Stimulated activated CD4-positive, alpha-beta T cell treated with anti-CD3 and anti-CD28 coated beads, Interleukin-1b, Interleukin-23, amount 100 ng/mL, for 1 hour (primary cell): ENCODE measurements around the gene NR2F1.

Source experiments
- DNase-seq, 2 donors: peaks; one replicate each; pipeline ENCODE4 v3.0.0-alpha.2; 2020; ENCODE audit warnings: low read depth in 2 of 2

The NR2F1 gene

GRCh38 chr5:93603793-93604643, 21.0 kb downstream of the NR2F1 start:
- DNase-seq = no peak

- no peak for DNase-seq
Measured at GRCh38 chr5:93604644-93605515, 21.9 kb downstream of the NR2F1 start.

- no peak for DNase-seq
Measured at GRCh38 chr5:93606382-93606752, 23.3 kb downstream of the NR2F1 start.

- DNase-seq = no peak
Measured at GRCh38 chr5:93607367-93608258, 24.6 kb downstream of the NR2F1 start.

GRCh38 chr5:93608855-93609254, 25.8 kb downstream of the NR2F1 start:
- DNase-seq = no peak

GRCh38 chr5:93609762-93610161, 26.7 kb downstream of the NR2F1 start:
- no peak for DNase-seq

- no peak for DNase-seq
Measured at GRCh38 chr5:93610581-93611272, 27.7 kb downstream of the NR2F1 start.

GRCh38 chr5:93611273-93611975, 28.4 kb downstream of the NR2F1 start:
- DNase-seq = no peak

- DNase-seq = no peak
Measured at GRCh38 chr5:93611976-93612854, 29.2 kb downstream of the NR2F1 start.

- DNase-seq = no peak
Measured at GRCh38 chr5:93612855-93613243, 29.8 kb downstream of the NR2F1 start.

- DNase-seq = no peak
Measured at GRCh38 chr5:93616538-93617174, 33.6 kb downstream of the NR2F1 start.

GRCh38 chr5:93620487-93621326, 37.7 kb downstream of the NR2F1 start:
- no peak for DNase-seq

- DNase-seq = no peak
Measured at GRCh38 chr5:93621327-93621798, 38.3 kb downstream of the NR2F1 start.

GRCh38 chr5:93622240-93622885, 39.3 kb downstream of the NR2F1 start:
- DNase-seq = no peak

GRCh38 chr5:93623153-93623552, 40.1 kb downstream of the NR2F1 start:
- no peak for DNase-seq

GRCh38 chr5:93626801-93627200, 43.8 kb downstream of the NR2F1 start:
- no peak for DNase-seq

- DNase-seq = no peak
Measured at GRCh38 chr5:93632327-93632726, 49.3 kb downstream of the NR2F1 start.

GRCh38 chr5:93635991-93636390, 53.0 kb downstream of the NR2F1 start:
- DNase-seq = no peak
